WTC11 (cell line): ENCODE data around the gene PGAP2. TPM values are rescaled to one million over a fixed set of nuclear protein-coding genes. Genes with fewer than 3 reads are reported as not detected.

Source experiments
- ATAC-seq: fragments of 200-7000 bp; cut with Tn5 transposase; 2 replicates; pipeline ENCODE4 v1.10.0; 2021; ENCODE audit warnings: mild to moderate bottlenecking, moderate library complexity
- CTCF ChIA-PET: fragments of 300-600 bp; sonication (Branson Sonifier 250); formaldehyde crosslinking; loops from one replicate; lab custom pipeline; 2021; ENCODE audit warnings: antibody characterized with exemption; lab: Charles Lee
- POLR2A ChIA-PET: fragments of 350-600 bp; sonication (Branson Sonifier 250); formaldehyde crosslinking; loops from one replicate; lab custom pipeline; 2021; ENCODE audit warnings: antibody characterized with exemption; lab: Charles Lee
- DNase-seq: peaks from one replicate; pipeline ENCODE4 v3.0.0; 2021; ENCODE audit warnings: low spot score
- H3K27ac Mint-ChIP-seq: 2 replicates; pipeline ENCODE4 v1.8.0; 2021; ENCODE audit warnings: mixed read lengths
- H3K27me3 Mint-ChIP-seq: 2 replicates; pipeline ENCODE4 v1.8.0; 2021; ENCODE audit warnings: low read depth, mild to moderate bottlenecking, moderate library complexity, mixed read lengths
- H3K36me3 Mint-ChIP-seq: 2 replicates; pipeline ENCODE4 v1.8.0; 2021; ENCODE audit warnings: mixed read lengths
- H3K4me1 Mint-ChIP-seq: 2 replicates; pipeline ENCODE4 v1.8.0; 2022; ENCODE audit warnings: mixed read lengths
- H3K4me3 Mint-ChIP-seq: 2 replicates; pipeline ENCODE4 v1.8.0; 2021; ENCODE audit warnings: mild to moderate bottlenecking, moderate library complexity, mixed read lengths
- H3K9me3 Mint-ChIP-seq: 2 replicates; pipeline ENCODE4 v1.8.0; 2021; ENCODE audit warnings: mixed read lengths
- ATF1 ChIP-seq: sonication (generic); formaldehyde crosslinking; IDR thresholded peaks from 2 replicates; pipeline ENCODE4 v1.8.1; 2023; ENCODE audit warnings: mild to moderate bottlenecking, moderate library complexity, missing genetic modification reagents
- CTCF ChIP-seq: fragments of 200-600 bp; IDR thresholded peaks from 2 replicates; pipeline ENCODE4 v1.8.0; 2022; ENCODE audit warnings: antibody characterized with exemption
- MAX ChIP-seq: sonication (generic); formaldehyde crosslinking; IDR thresholded peaks from 2 replicates; pipeline ENCODE4 v1.8.0; 2022; ENCODE audit warnings: mild to moderate bottlenecking, missing genetic modification reagents
- NR3C1 ChIP-seq: sonication (generic); formaldehyde crosslinking; conservative IDR thresholded peaks from 2 replicates; pipeline ENCODE4 v1.8.1; 2023; ENCODE audit warnings: low read depth, mild to moderate bottlenecking, missing genetic modification reagents
- RELA ChIP-seq: sonication (generic); formaldehyde crosslinking; IDR thresholded peaks from 2 replicates; pipeline ENCODE4 v1.8.1; 2022; ENCODE audit warnings: missing genetic modification reagents, mild to moderate bottlenecking, borderline replicate concordance
- STAT6 ChIP-seq: sonication (generic); formaldehyde crosslinking; conservative IDR thresholded peaks from 2 replicates; pipeline ENCODE4 v1.8.1; 2023; ENCODE audit warnings: mild to moderate bottlenecking, low read depth, missing genetic modification reagents, moderate library complexity
- ZNF263 ChIP-seq: sonication (generic); formaldehyde crosslinking; IDR thresholded peaks from 2 replicates; pipeline ENCODE4 v1.8.1; 2022; ENCODE audit warnings: low read depth, mild to moderate bottlenecking, moderate library complexity, missing genetic modification reagents
- ZNF317 ChIP-seq: sonication (generic); formaldehyde crosslinking; IDR thresholded peaks from 2 replicates; pipeline ENCODE4 v1.8.1; 2023; ENCODE audit warnings: low read depth, mild to moderate bottlenecking, moderate library complexity, missing genetic modification reagents, borderline replicate concordance
- ZNF396 ChIP-seq: fragments of 250-450 bp; sonication (Bioruptor Pico); IDR thresholded peaks from 2 replicates; pipeline ENCODE4 v1.8.0; 2021; ENCODE audit warnings: mild to moderate bottlenecking, moderate library complexity, borderline replicate concordance
- total RNA-seq: library from RNA; stranded (reverse); gene quantifications from 3 replicates; pipeline ENCODE4 v1.2.3, GENCODE V29; 2021
- TF ChIP-seq, protein P1 (sequence below): sonication (generic); formaldehyde crosslinking; IDR thresholded peaks from 2 replicates; pipeline ENCODE4 v1.8.1; 2022; ENCODE audit warnings: missing genetic modification reagents, borderline replicate concordance
- TF ChIP-seq, protein P2 (sequence below): sonication (generic); formaldehyde crosslinking; IDR thresholded peaks from 2 replicates; pipeline ENCODE4 v1.8.1; 2022; ENCODE audit warnings: low read depth, mild to moderate bottlenecking, moderate library complexity, missing genetic modification reagents, borderline replicate concordance
- TF ChIP-seq, protein P3 (sequence below): sonication (generic); formaldehyde crosslinking; IDR thresholded peaks from 2 replicates; pipeline ENCODE4 v1.8.0; 2023; ENCODE audit warnings: mild to moderate bottlenecking, missing genetic modification reagents
- TF ChIP-seq, protein P4 (sequence below): sonication (generic); formaldehyde crosslinking; IDR thresholded peaks from 2 replicates; pipeline ENCODE4 v1.8.1; 2022; ENCODE audit warnings: low read depth, missing genetic modification reagents, borderline replicate concordance
- TF ChIP-seq, protein P5 (sequence below): fragments of 250-450 bp; sonication (Bioruptor Pico); IDR thresholded peaks from 2 replicates; pipeline ENCODE4 v2.1.2; 2022; ENCODE audit warnings: mild to moderate bottlenecking, moderate library complexity

The PGAP2 gene
- total RNA-seq, 1 experiment from 2014 or later = 43.0 TPM

DNA sequence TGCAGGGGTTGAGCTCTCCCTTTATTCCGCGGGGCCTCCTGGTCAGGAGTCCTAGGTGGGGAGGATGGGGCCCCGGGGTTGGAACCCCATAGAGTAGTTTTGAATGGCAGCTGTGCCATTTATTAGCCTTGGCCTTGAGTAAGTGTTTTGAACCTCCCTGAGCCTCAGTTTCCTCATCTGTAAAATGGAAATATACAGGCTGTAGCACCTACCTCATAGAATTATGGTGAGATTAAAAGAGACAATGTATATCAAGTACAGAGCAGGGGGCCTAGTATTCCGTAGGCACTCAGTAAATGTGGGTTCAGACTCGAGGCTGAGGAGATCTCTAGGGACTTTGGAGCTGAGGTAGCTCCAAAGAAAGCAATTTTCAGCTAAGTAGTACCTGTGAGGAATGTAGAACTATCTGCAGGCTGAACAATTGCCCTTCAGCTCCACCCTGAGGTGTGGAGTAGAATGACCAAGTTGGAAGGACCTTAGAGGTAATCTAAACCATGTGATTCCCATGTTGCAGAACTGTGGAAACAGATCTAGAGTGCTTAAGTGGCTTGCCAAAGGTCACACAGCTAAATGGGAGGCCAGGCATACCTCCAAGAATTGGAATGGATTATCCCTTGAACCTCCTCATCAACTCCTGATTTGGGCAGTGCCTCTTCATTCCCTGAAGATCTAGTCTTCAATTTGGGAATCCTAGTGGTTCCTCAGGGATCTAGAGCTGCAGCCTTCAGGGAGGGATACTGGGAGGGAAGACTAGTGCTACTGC is 682 bp downstream of the PGAP2 start (continued):
- TF ChIP-seq, protein P1, sequence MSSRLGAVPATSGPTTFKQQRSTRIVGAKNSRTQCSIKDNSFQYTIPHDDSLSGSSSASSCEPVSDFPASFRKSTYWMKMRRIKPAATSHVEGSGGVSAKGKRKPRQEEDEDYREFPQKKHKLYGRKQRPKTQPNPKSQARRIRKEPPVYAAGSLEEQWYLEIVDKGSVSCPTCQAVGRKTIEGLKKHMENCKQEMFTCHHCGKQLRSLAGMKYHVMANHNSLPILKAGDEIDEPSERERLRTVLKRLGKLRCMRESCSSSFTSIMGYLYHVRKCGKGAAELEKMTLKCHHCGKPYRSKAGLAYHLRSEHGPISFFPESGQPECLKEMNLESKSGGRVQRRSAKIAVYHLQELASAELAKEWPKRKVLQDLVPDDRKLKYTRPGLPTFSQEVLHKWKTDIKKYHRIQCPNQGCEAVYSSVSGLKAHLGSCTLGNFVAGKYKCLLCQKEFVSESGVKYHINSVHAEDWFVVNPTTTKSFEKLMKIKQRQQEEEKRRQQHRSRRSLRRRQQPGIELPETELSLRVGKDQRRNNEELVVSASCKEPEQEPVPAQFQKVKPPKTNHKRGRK (CRISPR knock-in tag) = no peak
- TF ChIP-seq MAX (CRISPR knock-in tag) (no peak), STAT6 (CRISPR knock-in tag) (no peak), NR3C1 (CRISPR knock-in tag) (no peak), ZNF317 (CRISPR knock-in tag) (no peak), ATF1 (CRISPR knock-in tag) (no peak), ZNF263 (no peak), RELA (CRISPR knock-in tag) (no peak), ZNF396 (no peak)
- TF ChIP-seq, protein P2, sequence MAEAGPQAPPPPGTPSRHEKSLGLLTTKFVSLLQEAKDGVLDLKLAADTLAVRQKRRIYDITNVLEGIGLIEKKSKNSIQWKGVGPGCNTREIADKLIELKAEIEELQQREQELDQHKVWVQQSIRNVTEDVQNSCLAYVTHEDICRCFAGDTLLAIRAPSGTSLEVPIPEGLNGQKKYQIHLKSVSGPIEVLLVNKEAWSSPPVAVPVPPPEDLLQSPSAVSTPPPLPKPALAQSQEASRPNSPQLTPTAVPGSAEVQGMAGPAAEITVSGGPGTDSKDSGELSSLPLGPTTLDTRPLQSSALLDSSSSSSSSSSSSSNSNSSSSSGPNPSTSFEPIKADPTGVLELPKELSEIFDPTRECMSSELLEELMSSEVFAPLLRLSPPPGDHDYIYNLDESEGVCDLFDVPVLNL = no peak
- TF ChIP-seq, protein P3, sequence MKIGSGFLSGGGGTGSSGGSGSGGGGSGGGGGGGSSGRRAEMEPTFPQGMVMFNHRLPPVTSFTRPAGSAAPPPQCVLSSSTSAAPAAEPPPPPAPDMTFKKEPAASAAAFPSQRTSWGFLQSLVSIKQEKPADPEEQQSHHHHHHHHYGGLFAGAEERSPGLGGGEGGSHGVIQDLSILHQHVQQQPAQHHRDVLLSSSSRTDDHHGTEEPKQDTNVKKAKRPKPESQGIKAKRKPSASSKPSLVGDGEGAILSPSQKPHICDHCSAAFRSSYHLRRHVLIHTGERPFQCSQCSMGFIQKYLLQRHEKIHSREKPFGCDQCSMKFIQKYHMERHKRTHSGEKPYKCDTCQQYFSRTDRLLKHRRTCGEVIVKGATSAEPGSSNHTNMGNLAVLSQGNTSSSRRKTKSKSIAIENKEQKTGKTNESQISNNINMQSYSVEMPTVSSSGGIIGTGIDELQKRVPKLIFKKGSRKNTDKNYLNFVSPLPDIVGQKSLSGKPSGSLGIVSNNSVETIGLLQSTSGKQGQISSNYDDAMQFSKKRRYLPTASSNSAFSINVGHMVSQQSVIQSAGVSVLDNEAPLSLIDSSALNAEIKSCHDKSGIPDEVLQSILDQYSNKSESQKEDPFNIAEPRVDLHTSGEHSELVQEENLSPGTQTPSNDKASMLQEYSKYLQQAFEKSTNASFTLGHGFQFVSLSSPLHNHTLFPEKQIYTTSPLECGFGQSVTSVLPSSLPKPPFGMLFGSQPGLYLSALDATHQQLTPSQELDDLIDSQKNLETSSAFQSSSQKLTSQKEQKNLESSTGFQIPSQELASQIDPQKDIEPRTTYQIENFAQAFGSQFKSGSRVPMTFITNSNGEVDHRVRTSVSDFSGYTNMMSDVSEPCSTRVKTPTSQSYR (CRISPR knock-in tag) = no peak
- TF ChIP-seq, protein P4, sequence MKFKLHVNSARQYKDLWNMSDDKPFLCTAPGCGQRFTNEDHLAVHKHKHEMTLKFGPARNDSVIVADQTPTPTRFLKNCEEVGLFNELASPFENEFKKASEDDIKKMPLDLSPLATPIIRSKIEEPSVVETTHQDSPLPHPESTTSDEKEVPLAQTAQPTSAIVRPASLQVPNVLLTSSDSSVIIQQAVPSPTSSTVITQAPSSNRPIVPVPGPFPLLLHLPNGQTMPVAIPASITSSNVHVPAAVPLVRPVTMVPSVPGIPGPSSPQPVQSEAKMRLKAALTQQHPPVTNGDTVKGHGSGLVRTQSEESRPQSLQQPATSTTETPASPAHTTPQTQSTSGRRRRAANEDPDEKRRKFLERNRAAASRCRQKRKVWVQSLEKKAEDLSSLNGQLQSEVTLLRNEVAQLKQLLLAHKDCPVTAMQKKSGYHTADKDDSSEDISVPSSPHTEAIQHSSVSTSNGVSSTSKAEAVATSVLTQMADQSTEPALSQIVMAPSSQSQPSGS (CRISPR knock-in tag) = no peak

DNA sequence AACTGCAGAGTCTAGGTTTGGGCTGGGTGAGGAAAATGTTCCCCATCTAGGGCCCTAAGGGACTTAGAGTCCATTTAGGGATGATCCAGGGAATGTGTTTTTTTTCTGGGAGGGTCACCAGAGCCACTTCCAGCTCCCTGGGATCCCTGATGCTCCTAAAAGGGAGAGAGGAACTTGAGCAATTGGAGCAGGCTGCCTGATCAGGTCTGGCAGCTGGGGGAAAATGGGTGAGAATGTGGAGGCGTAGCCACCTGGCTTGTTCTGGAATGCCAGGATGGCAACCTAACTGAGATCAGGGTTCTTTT is 1.2 kb downstream of the PGAP2 start:
- ChIA-PET POLR2A (interaction anchor here (0.7 to 1.1 kb wide), 3 partner anchors 12 to 117 kb away, joined by 3 to 4 read pairs (median 3); partner anchors contain the start of gene NUP98), CTCF (interaction anchor here (0.6 to 3.9 kb wide), 13 partner anchors 10 to 263 kb away, joined by 3 to 52 read pairs (median 14); partner anchors contain the start of genes NUP98, RHOG and STIM1)
- Mint-ChIP-seq H3K27me3 (no peaks in the 10 kb centered on the region; the same call in 1 of the 2 replicates), H3K4me3 (no peak overlapping the region), H3K27ac (peak overlapping the region; percentile 50), H3K4me1 (peaks cover 11% of the 10 kb centered on the region), H3K36me3 (no peaks in the 10 kb centered on the region), H3K9me3 (no peaks in the 10 kb centered on the region)
- ATAC-seq (no peak), DNase-seq (no peak)
- TF ChIP-seq, protein P5, sequence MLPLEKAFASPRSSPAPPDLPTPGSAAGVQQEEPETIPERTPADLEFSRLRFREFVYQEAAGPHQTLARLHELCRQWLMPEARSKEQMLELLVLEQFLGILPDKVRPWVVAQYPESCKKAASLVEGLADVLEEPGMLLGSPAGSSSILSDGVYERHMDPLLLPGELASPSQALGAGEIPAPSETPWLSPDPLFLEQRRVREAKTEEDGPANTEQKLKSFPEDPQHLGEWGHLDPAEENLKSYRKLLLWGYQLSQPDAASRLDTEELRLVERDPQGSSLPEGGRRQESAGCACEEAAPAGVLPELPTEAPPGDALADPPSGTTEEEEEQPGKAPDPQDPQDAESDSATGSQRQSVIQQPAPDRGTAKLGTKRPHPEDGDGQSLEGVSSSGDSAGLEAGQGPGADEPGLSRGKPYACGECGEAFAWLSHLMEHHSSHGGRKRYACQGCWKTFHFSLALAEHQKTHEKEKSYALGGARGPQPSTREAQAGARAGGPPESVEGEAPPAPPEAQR (CRISPR knock-in tag) = no peak
- TF ChIP-seq CTCF = 0 out of 2 replicates have a peak, but pooled peaks have one; percentile 1
